ENCODE measurements around the gene EIF3L. TPM values are rescaled to one million over a fixed set of nuclear protein-coding genes. Genes with fewer than 3 reads are reported as not detected.

The EIF3L gene
- total RNA-seq, 1 donor from 2014 or later: 480 TPM

- peaks cover 31% of the 10 kb centered on the region for H3K4me1 Mint-ChIP-seq
- no peaks in the 10 kb centered on the region for H3K9me3 Mint-ChIP-seq
- no peaks in the 10 kb centered on the region for H3K27me3 Mint-ChIP-seq
- H3K36me3 Mint-ChIP-seq (ENCODE audit: low read depth): peaks cover 36% of the 10 kb centered on the region
- H3K4me3 Mint-ChIP-seq: no peak overlapping the region
- intact Hi-C loops (cut with micrococcal nuclease): no loop called here
- no peak for DNase-seq
- H3K27ac Mint-ChIP-seq: no peak overlapping the region
Observed at GRCh38 chr22:37892566-37893335, 43.5 kb downstream of the EIF3L start.

GRCh38 chr22:37893583-37893983 is 44.4 kb downstream of the EIF3L start:
- Mint-ChIP-seq H3K4me1 (peaks cover 32% of the 10 kb centered on the region), H3K9me3 (no peaks in the 10 kb centered on the region), H3K27me3 (no peaks in the 10 kb centered on the region), H3K4me3 (no peak overlapping the region), H3K27ac (peak overlapping the region; percentile 64), H3K36me3 (ENCODE audit: low read depth) (peaks cover 28% of the 10 kb centered on the region)
- intact Hi-C loops (cut with micrococcal nuclease): no loop called here
- no peak for DNase-seq

DNA sequence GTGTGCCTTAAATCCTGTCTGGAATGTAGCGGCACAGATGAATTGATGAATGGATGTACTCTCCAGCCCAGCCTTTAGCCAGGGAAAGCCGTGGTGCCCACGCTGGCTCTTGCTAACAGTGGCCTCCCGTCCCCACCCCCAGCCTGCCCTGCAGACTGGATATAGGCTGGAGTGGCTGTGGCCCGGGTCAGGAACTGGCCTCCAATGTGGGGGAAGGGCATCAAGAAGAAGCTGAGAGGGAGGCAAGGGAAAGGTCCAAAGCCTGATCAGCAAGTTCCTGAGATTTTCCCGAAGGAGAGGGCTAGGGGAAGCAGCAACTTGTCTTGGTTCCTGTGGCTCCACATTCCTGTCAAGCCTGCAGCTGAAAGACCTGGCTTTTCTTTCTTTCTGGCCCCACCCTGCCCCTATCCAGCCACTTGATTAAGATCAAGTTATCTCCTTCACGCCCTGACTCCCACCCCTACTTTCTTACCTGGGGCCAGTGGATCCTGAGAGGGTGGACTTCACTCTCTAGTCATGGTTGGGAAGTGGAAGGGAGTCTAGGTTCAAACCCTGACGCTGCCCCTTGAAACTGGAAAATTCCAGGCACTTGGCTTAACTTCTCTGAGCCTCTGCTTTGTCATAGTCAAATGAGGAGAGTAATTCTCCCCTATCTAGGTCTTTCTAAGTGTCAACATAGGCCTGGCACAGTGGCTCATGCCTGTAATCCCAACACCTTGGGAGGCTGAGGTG is 45.9 kb downstream of the EIF3L start:
- peak overlapping the region; percentile 30 for H3K4me3 Mint-ChIP-seq
- H3K27me3 Mint-ChIP-seq: no peaks in the 10 kb centered on the region
- H3K27ac Mint-ChIP-seq: peak overlapping the region; percentile 84
- H3K36me3 Mint-ChIP-seq (ENCODE audit: low read depth): peaks cover 18% of the 10 kb centered on the region
- intact Hi-C loops (cut with micrococcal nuclease): loop anchor here (5.0 kb wide), 1 partner anchor 37 kb away; no protein-coding TSS in a partner anchor
- H3K4me1 Mint-ChIP-seq: peaks cover 32% of the 10 kb centered on the region
- no peak for DNase-seq
- no peaks in the 10 kb centered on the region for H3K9me3 Mint-ChIP-seq

DNA sequence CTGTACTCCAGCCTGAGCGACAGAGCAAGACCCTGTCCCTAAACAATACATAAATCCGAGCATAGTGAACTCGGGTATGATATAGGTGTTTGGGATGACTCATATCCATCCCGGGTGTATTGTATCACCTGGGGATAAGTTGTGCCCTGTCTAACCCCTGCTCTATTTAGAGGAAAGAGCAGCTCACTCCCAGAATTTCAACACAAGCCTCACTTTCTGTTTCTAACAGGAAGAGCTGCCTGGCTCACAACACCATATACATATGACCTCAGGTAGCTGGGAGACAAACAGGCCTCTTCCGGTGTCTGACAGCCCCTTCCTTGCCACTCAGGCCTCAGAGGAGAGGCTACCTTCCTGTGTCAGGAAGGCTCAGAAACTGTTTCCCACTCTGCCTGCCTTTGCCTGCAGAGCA is 47.0 kb downstream of the EIF3L start:
- peak; percentile 89 for DNase-seq
- H3K27me3 Mint-ChIP-seq: no peaks in the 10 kb centered on the region
- H3K27ac Mint-ChIP-seq: peak overlapping the region; percentile 91
- intact Hi-C loops (cut with micrococcal nuclease): loop anchor here (1.0 to 5.0 kb wide), 2 partner anchors 9 to 36 kb away; no protein-coding TSS in a partner anchor
- H3K4me1 Mint-ChIP-seq: peaks cover 33% of the 10 kb centered on the region
- H3K4me3 Mint-ChIP-seq: peak overlapping the region; percentile 53
- no peaks in the 10 kb centered on the region for H3K9me3 Mint-ChIP-seq
- peaks cover 17% of the 10 kb centered on the region for H3K36me3 Mint-ChIP-seq (ENCODE audit: low read depth)

- no peaks in the 10 kb centered on the region for H3K9me3 Mint-ChIP-seq
- H3K4me1 Mint-ChIP-seq: peaks cover 34% of the 10 kb centered on the region
- H3K4me3 Mint-ChIP-seq: no peak overlapping the region
- no peaks in the 10 kb centered on the region for H3K27me3 Mint-ChIP-seq
- DNase-seq: no peak
- intact Hi-C loops (cut with micrococcal nuclease): loop anchor here (1.0 to 5.0 kb wide), 2 partner anchors 8 to 35 kb away; no protein-coding TSS in a partner anchor
- H3K27ac Mint-ChIP-seq: peak overlapping the region; percentile 91
- peaks cover 12% of the 10 kb centered on the region for H3K36me3 Mint-ChIP-seq (ENCODE audit: low read depth)
Observed at GRCh38 chr22:37896939-37897338, 47.7 kb downstream of the EIF3L start.

GRCh38 chr22:37897807-37898206 is 48.6 kb downstream of the EIF3L start:
- Mint-ChIP-seq H3K27ac (peak overlapping the region; percentile 79), H3K4me3 (no peak overlapping the region), H3K9me3 (no peaks in the 10 kb centered on the region), H3K27me3 (no peaks in the 10 kb centered on the region), H3K36me3 (ENCODE audit: low read depth) (peaks cover 6% of the 10 kb centered on the region), H3K4me1 (peaks cover 34% of the 10 kb centered on the region)
- intact Hi-C loops (cut with micrococcal nuclease): loop anchor here (5.0 kb wide), 1 partner anchor 34 kb away; no protein-coding TSS in a partner anchor
- DNase-seq: no peak

DNA sequence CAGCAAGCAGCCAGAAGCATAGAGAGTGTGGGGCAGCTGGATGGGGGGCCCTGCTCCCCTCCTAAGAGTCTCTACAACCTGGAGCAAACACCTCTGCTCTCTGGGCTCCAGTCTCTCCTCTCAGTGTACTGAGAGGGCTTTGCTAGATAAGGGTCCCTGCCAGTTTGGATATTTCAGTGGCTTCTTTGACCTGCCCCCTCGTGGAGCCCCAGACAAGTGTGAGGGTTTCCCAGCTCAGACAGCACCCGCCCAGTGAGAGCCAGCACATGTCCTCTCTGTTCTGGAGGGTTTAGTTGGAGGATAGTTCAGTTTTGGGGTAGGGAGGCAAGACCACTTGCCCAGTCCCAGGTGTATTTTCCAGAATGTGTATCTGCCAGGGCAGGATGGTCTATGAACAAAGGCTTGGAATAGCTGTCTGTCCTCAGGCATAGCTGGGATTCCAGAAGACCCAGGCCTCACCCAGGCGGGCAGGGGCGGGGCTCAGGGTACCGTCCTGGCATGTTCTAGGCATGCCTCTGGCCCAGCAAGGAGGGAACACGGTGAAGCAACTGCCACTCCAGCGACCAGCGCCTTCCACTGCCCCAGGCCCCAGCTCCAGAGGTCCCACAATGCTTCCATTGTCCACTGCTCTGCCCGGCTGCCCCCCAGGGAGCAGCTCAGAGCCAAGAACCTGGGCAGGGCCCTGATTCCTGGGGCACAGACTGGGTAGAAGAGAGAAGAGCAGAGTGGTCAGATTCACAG is 49.4 kb downstream of the EIF3L start:
- H3K36me3 Mint-ChIP-seq (ENCODE audit: low read depth): peaks cover 6% of the 10 kb centered on the region
- peaks cover 33% of the 10 kb centered on the region for H3K4me1 Mint-ChIP-seq
- H3K27ac Mint-ChIP-seq: peak overlapping the region; percentile 29
- H3K9me3 Mint-ChIP-seq: no peaks in the 10 kb centered on the region
- intact Hi-C loops (cut with micrococcal nuclease): loop anchor here (5.0 kb wide), 1 partner anchor 34 kb away; no protein-coding TSS in a partner anchor
- DNase-seq: no peak
- no peak overlapping the region for H3K4me3 Mint-ChIP-seq
- no peaks in the 10 kb centered on the region for H3K27me3 Mint-ChIP-seq

GRCh38 chr22:37904572-37905533 is 55.6 kb downstream of the EIF3L start:
- Mint-ChIP-seq H3K9me3 (no peaks in the 10 kb centered on the region), H3K4me1 (peaks cover 26% of the 10 kb centered on the region), H3K4me3 (peak overlapping the region; percentile 79), H3K27me3 (no peaks in the 10 kb centered on the region), H3K36me3 (ENCODE audit: low read depth) (no peaks in the 10 kb centered on the region), H3K27ac (peak overlapping the region; percentile 81)
- DNase-seq: no peak
- intact Hi-C loops (cut with micrococcal nuclease): loop anchor here (1.0 to 5.0 kb wide), 2 partner anchors 9 to 47 kb away; partner anchors contain the start of genes C22orf23 and POLR2F

GRCh38 chr22:37905534-37906363 is 56.5 kb downstream of the EIF3L start, which contains the start of gene MICALL1:
Gene MICALL1, plus strand, starts transcription at chr22:37906297. Its CDS starts 126 bp downstream, at chr22:37906423.
- peak within 1 kb of the TSS; percentile 79 for H3K4me3 Mint-ChIP-seq
- no peaks in the 10 kb centered on the region for H3K9me3 Mint-ChIP-seq
- H3K4me1 Mint-ChIP-seq: peaks cover 26% of the 10 kb centered on the region
- no peaks in the 10 kb centered on the region for H3K36me3 Mint-ChIP-seq (ENCODE audit: low read depth)
- no peaks in the 10 kb centered on the region for H3K27me3 Mint-ChIP-seq
- DNase-seq: peak; percentile 93
- intact Hi-C loops (cut with micrococcal nuclease): loop anchor here (1.0 to 5.0 kb wide), 3 partner anchors 9 to 47 kb away; partner anchors contain the start of genes C22orf23 and POLR2F
- H3K27ac Mint-ChIP-seq: peak within 1 kb of the TSS; percentile 81

- DNase-seq: peak; percentile 87
- Mint-ChIP-seq H3K27me3 (no peaks in the 10 kb centered on the region), H3K9me3 (no peaks in the 10 kb centered on the region), H3K27ac (peak overlapping the region; percentile 72), H3K4me3 (peak overlapping the region; percentile 74), H3K4me1 (peaks cover 28% of the 10 kb centered on the region), H3K36me3 (ENCODE audit: low read depth) (no peaks in the 10 kb centered on the region)
- intact Hi-C loops (cut with micrococcal nuclease): loop anchor here (2.0 to 5.0 kb wide), 2 partner anchors 28 to 46 kb away; partner anchors contain the start of genes C22orf23 and POLR2F
Observed at GRCh38 chr22:37906364-37907008, 57.3 kb downstream of the EIF3L start.
